Measurements from ENCODE around the gene SGMS1. TPM values are rescaled to one million over a fixed set of nuclear protein-coding genes. Genes with fewer than 3 reads are reported as not detected.
A peak's percentile ranks its signal among the peaks of the same experiment; 100 is the strongest.
"Not testable (repeated sequence)": the region's sequence is repeated elsewhere in the genome, so short reads cannot be mapped to it uniquely, and the experiment has no call there.

Gene SGMS1
- total RNA-seq, 2 experiments from 2014 or later = 17.1 to 19.3 TPM

DNA sequence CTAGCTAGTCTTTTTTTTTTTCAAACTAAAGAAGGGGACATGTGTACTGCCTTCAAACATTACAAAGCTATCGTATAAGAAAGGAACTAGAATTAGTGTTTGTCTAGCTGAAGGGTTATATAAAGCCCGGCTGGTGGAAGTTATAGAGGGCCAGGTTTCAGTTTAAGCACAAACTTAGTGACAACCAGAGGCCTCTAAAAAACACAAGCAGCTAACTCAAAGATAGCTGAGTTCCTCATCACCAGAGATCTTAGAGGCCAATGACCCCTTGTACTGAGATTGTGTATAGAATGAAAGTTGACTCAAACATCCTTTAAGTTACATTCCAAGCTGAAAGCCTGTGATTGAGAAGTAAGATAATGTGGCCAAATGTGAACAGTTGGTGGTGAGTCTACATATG lies 28.1 kb upstream of the SGMS1 start:
- no peak for DNase-seq
- ChIA-PET POLR2A (no interaction called here), CTCF (interaction anchor here (4.4 kb wide), 1 partner anchor 16 kb away, joined by 22 read pairs; no protein-coding TSS in a partner anchor)
- Mint-ChIP-seq H3K36me3 (ENCODE audit: low read depth) (no peaks in the 10 kb centered on the region), H3K9me3 (no peaks in the 10 kb centered on the region), H3K27me3 (no peaks in the 10 kb centered on the region), H3K4me3 (no peak overlapping the region), H3K27ac (no peak overlapping the region), H3K4me1 (peaks cover 16% of the 10 kb centered on the region)

DNA sequence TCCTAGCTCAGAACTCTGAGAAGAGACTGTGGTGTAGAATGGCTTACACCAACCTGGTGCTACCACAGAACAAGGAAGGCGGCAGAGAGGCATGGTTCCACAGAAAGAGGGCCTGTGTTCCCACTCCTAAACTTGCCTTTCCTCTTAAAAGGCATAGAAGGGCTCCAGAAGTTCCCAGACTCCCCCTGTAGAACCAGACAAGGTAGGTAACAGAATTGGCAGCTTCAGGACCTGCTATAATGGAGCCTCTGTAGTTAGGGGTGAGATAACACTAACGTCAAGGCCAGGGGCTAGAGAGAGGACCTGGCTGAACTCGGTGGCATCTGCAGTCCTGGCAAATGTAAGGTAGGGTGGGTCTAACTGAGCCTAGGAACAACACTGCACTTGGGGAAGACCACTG lies 26.7 kb upstream of the SGMS1 start:
- no peaks in the 10 kb centered on the region for H3K9me3 Mint-ChIP-seq
- peaks cover 16% of the 10 kb centered on the region for H3K4me1 Mint-ChIP-seq
- H3K4me3 Mint-ChIP-seq = no peak overlapping the region
- ChIA-PET POLR2A (no interaction called here), CTCF (interaction anchor here (4.4 kb wide), 1 partner anchor 14 kb away, joined by 22 read pairs; no protein-coding TSS in a partner anchor)
- no peaks in the 10 kb centered on the region for H3K36me3 Mint-ChIP-seq (ENCODE audit: low read depth)
- no peaks in the 10 kb centered on the region for H3K27me3 Mint-ChIP-seq
- H3K27ac Mint-ChIP-seq = no peak overlapping the region
- DNase-seq = no peak

DNA sequence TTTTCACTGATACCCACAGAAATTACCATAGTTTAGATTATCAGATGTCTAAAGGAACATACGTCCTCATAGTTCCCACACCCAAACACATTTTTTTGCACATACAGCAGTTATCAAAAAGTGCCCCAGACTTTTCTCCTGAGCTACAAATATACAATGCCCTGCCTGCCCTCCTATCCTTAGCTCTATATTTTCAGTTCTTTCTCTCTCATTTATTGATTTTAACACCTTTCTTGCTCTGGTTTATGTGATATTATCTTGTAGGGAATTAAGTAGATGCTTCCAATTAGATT lies 25.1 kb upstream of the SGMS1 start:
- no peak for DNase-seq

DNA sequence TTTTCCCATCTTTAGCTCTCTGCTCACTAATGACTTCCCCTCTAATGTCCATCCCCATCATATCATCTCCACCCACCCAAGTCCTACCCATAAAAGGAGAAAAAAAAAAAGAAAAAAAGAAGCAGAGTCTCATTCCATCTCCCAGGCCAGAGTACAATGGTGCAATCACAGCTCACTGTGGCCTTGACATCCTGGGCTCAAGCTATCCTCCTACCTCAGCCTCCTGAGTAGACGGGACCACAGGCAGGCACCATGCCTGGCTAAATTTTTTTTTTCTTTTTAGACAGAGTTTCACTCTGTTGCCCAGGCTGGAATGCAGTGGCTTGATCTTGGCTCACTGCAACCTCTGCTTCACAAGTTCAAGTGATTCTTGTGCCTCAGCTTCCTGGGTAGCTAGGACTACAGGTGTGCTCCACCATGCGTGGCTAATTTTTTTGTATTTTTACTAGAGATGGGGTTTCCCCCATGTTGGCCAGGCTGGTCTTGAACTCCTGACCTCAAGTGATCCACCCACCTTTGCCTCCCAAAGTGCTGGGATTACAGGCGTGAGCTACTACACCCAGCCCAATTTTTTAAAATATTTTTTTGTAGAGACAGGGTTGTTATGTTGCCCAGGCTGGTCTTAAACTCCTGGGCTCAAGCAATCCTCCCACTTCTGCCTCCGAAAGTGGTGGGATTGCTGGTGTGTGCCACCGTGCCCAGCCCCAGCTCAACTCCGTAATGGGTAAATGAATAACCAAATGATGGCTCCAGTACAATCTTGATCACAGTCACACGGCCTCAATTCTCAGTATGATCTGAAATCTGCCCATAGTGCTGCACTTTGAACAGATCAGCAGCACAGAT lies 24.6 kb upstream of the SGMS1 start:
- Mint-ChIP-seq H3K27ac (no peak overlapping the region), H3K4me1 (peaks cover 5% of the 10 kb centered on the region), H3K4me3 (no peak overlapping the region), H3K9me3 (no peaks in the 10 kb centered on the region), H3K36me3 (ENCODE audit: low read depth) (no peaks in the 10 kb centered on the region), H3K27me3 (no peaks in the 10 kb centered on the region)
- ChIA-PET POLR2A (no interaction called here), CTCF (interaction anchor here (0.6 to 4.4 kb wide), 4 partner anchors 12 to 230 kb away, joined by 3 to 22 read pairs (median 3); partner anchors contain the start of gene SGMS1)
- DNase-seq = no peak

More for the DNA sequence above, 25.1 kb upstream of the SGMS1 start:
- POLR2A ChIA-PET = no interaction called here
- no peak overlapping the region for H3K27ac Mint-ChIP-seq
- H3K36me3 Mint-ChIP-seq (ENCODE audit: low read depth) = no peaks in the 10 kb centered on the region
- no peak overlapping the region for H3K4me3 Mint-ChIP-seq
- H3K4me1 Mint-ChIP-seq = peaks cover 11% of the 10 kb centered on the region
- no peaks in the 10 kb centered on the region for H3K9me3 Mint-ChIP-seq
- CTCF ChIA-PET = interaction anchor here (0.8 to 4.4 kb wide), 3 partner anchors 11 to 26 kb away, joined by 3 to 22 read pairs (median 3); no protein-coding TSS in a partner anchor
- no peaks in the 10 kb centered on the region for H3K27me3 Mint-ChIP-seq

DNA sequence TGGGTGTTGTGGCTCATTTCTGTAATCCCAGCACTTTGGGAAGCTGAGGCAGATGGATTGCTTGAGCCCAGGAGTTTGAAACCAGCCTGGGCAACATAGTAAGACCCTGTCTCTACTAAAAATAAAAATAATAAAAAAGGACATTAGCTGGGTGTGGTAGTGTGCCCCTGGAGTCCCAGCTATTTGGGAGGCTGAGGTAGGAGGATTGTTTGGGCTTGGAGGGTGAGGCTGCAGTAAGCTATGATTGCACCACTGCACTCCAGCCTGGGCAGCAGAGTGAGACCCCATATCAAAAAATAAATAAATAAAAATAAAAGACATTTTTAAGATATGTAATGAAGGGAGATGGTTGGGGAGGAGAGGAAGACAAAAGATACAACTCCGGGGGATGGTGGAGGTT lies 23.6 kb upstream of the SGMS1 start:
- H3K4me3 Mint-ChIP-seq; H3K9me3 Mint-ChIP-seq; DNase-seq; H3K27ac Mint-ChIP-seq; POLR2A ChIA-PET; H3K4me1 Mint-ChIP-seq; H3K36me3 Mint-ChIP-seq (ENCODE audit: low read depth); H3K27me3 Mint-ChIP-seq: not testable (repeated sequence)
- CTCF ChIA-PET = interaction anchor here (0.7 to 1.3 kb wide), 3 partner anchors 12 to 608 kb away, joined by 3 to 4 read pairs (median 4); no protein-coding TSS in a partner anchor

DNA sequence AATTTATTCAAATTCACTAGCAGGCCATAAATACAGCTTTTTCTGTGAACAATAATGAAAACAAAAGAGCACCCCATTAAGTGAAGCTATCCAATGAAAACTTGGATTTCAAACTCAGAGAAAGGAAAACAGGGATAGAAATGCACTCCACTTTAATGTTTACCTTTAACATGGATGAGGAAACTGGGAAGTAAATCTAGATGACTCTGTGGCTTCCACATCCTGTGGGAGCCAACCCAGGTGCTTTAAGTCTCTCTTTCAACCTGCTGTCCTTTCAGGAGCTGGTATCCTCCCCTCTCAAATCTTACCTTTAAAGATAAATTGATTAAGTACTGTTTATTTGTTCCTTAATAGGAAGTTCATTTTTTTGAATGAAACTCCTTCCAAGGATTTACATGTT lies 21.5 kb upstream of the SGMS1 start:
- peaks cover 3% of the 10 kb centered on the region for H3K4me1 Mint-ChIP-seq
- H3K36me3 Mint-ChIP-seq (ENCODE audit: low read depth) = no peaks in the 10 kb centered on the region
- H3K4me3 Mint-ChIP-seq = no peak overlapping the region
- no peak for DNase-seq
- ChIA-PET CTCF (no interaction called here), POLR2A (no interaction called here)
- no peak overlapping the region for H3K27ac Mint-ChIP-seq
- H3K27me3 Mint-ChIP-seq = no peaks in the 10 kb centered on the region
- no peaks in the 10 kb centered on the region for H3K9me3 Mint-ChIP-seq

DNA sequence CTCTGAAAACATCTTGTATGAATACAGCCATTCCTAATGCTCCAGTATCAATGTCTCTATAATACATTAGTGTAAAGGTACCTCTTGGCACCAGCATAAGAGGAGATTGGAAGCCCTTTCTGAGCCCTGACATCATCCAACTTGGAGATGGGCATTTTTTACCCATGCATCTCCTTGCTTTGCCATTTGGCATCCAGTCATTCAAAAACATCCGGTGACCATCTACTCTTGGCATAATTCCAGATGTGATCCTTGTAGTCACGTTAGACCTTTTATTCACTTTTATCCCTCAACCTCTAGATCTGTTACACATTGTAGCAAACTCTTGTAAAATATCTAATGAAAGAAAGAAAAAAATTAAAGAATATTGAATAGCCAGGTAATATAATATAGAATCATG lies 17.9 kb upstream of the SGMS1 start:
- CTCF ChIA-PET = interaction anchor here (1.3 kb wide), 1 partner anchor 20 kb away, joined by 3 read pairs; no protein-coding TSS in a partner anchor

DNA sequence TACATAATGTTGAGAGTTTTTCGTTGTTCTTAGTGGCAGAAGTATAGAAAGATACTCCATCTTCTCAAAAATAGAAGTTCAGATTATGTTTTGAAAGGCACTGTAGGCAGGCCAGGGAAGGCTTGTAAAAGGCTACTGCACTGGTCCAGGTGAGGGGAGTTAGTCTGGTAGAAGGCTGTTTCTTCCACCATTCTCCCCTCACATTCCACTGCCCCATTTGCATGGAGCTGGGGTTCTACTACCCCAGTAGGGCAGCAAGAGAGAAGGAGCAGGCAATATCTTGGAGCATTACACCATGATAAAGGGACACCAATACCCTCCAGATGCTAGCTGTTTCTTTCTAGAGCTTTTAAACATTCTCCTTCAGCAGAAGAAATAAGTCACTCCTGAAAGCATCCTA lies 16.5 kb upstream of the SGMS1 start:
- H3K27me3 Mint-ChIP-seq = peaks cover 16% of the 10 kb centered on the region

More for the DNA sequence above, 17.9 kb upstream of the SGMS1 start:
- Mint-ChIP-seq H3K27me3 (peaks cover 12% of the 10 kb centered on the region), H3K4me1 (peaks cover 17% of the 10 kb centered on the region), H3K36me3 (ENCODE audit: low read depth) (peaks cover 1% of the 10 kb centered on the region), H3K27ac (no peak overlapping the region), H3K4me3 (no peak overlapping the region), H3K9me3 (no peaks in the 10 kb centered on the region)
- no peak for DNase-seq
- POLR2A ChIA-PET = no interaction called here

DNA sequence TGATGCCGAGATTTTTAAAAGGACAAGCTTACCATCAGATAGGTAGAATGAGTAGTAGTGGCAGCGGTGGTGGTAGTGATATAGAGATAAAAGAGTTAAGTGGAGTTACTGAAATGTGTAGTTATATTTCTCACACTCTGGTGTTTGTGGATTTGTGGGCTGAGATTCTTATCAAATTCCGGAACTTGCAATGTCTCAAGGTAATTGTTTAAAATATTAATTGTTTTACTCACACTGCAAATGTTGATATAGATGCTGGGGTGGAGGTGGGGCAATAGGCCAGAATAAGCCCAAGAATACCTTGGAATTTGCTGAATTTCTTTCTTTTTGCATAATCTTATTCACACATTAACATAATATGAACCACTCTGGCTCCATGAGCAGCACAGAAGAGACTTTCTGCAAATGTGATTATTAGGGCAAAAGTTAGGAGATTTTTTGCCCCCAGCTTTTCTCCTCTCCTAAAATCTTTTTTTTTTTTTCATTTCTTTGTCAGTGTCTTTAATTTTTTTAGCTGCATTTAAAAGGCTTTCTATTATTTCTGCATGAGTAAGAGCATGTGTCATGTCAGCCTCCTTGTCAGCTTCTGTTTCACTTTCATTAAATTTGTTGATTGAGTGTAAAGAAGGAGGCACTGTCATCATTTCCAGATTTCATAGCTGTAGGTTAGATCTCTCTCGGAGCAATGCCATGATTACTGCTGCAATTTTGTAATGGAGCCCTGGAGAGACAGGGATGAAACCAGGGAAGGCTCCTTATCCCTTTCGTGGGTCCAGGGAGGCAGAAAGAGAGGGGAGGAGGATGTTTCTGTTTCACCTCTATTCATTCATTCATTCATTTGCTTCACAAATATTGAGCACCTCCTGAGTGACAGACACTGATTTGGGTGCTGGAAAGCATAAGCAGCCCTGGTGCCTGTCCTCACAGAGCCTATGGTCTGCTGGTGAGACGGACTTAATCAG lies 13.1 kb upstream of the SGMS1 start:
- ChIA-PET CTCF (interaction anchor here (0.6 to 3.8 kb wide), 7 partner anchors 12 to 24 kb away, joined by 3 to 22 read pairs (median 10); no protein-coding TSS in a partner anchor), POLR2A (interaction anchor here (1.1 kb wide), 1 partner anchor 23 kb away, joined by 8 read pairs; no protein-coding TSS in a partner anchor)
- no peaks in the 10 kb centered on the region for H3K9me3 Mint-ChIP-seq
- peak overlapping the region; percentile 56 for H3K4me3 Mint-ChIP-seq
- H3K27me3 Mint-ChIP-seq = peaks cover 31% of the 10 kb centered on the region
- H3K27ac Mint-ChIP-seq = peak overlapping the region; percentile 85
- DNase-seq = peak; percentile 60
- H3K4me1 Mint-ChIP-seq = peaks cover 43% of the 10 kb centered on the region
- H3K36me3 Mint-ChIP-seq (ENCODE audit: low read depth) = peaks cover 3% of the 10 kb centered on the region

More for the DNA sequence above, 16.5 kb upstream of the SGMS1 start:
- H3K4me3 Mint-ChIP-seq = no peak overlapping the region
- DNase-seq = no peak
- H3K4me1 Mint-ChIP-seq = peaks cover 31% of the 10 kb centered on the region
- ChIA-PET POLR2A (no interaction called here), CTCF (interaction anchor here (1.3 to 2.2 kb wide), 3 partner anchors 13 to 18 kb away, joined by 3 to 6 read pairs (median 4); partner anchors contain the start of gene SGMS1)
- peaks cover 1% of the 10 kb centered on the region for H3K36me3 Mint-ChIP-seq (ENCODE audit: low read depth)
- H3K9me3 Mint-ChIP-seq = no peaks in the 10 kb centered on the region
- no peak overlapping the region for H3K27ac Mint-ChIP-seq

DNA sequence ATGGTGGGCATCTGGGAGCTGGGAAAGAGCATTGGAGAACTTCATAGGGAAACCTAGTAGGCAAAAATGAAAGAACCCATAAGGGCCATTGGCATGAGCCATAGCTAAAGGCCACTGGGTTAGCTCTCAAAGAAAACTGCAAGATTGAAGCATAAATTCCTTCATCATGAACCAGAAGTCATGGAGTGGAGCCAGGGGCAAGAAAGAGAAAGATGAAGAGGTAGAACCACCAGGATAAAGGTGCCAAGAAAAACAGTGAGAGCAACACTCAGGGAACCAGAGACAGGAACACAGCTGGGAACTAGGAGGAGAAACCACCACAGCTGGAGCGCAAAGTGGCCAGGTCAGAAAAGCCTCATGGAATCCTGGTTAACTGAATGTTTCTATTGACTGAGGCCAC lies 11.5 kb upstream of the SGMS1 start:
- no peak overlapping the region for H3K27ac Mint-ChIP-seq
- H3K9me3 Mint-ChIP-seq = no peaks in the 10 kb centered on the region
- DNase-seq = no peak
- H3K4me1 Mint-ChIP-seq = peaks cover 43% of the 10 kb centered on the region
- H3K4me3 Mint-ChIP-seq = no peak overlapping the region
- POLR2A ChIA-PET = no interaction called here
- H3K27me3 Mint-ChIP-seq = peaks cover 31% of the 10 kb centered on the region
- CTCF ChIA-PET = interaction anchor here (0.7 to 3.8 kb wide), 5 partner anchors 8 to 24 kb away, joined by 3 to 22 read pairs (median 11); no protein-coding TSS in a partner anchor
- peaks cover 3% of the 10 kb centered on the region for H3K36me3 Mint-ChIP-seq (ENCODE audit: low read depth)

DNA sequence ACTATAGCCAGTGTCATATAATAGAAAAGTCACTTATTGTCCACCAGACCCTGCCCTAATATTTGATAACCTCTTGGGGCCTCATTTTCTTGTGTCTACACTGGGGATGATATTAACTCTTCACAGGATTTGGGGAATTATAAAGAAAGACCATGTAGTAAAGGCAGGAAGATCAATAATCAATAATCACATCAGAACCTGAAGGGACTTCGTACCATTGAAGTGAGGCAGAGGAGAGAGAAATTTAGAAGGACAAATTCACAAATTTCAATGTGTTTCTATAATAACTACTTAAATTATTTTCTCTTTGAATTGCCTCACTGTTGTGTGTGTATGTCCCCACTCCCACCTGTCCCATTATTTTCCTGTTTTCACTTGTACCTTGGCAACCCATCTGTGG lies 10.7 kb upstream of the SGMS1 start:
- H3K27ac Mint-ChIP-seq = peak overlapping the region; percentile 32
- H3K4me3 Mint-ChIP-seq = no peak overlapping the region
- no peak for DNase-seq
- no peaks in the 10 kb centered on the region for H3K9me3 Mint-ChIP-seq
- ChIA-PET POLR2A (no interaction called here), CTCF (interaction anchor here (0.7 to 3.8 kb wide), 3 partner anchors 8 to 16 kb away, joined by 3 to 22 read pairs (median 13); no protein-coding TSS in a partner anchor)
- peaks cover 24% of the 10 kb centered on the region for H3K27me3 Mint-ChIP-seq
- H3K36me3 Mint-ChIP-seq (ENCODE audit: low read depth) = peaks cover 2% of the 10 kb centered on the region
- peaks cover 50% of the 10 kb centered on the region for H3K4me1 Mint-ChIP-seq

DNA sequence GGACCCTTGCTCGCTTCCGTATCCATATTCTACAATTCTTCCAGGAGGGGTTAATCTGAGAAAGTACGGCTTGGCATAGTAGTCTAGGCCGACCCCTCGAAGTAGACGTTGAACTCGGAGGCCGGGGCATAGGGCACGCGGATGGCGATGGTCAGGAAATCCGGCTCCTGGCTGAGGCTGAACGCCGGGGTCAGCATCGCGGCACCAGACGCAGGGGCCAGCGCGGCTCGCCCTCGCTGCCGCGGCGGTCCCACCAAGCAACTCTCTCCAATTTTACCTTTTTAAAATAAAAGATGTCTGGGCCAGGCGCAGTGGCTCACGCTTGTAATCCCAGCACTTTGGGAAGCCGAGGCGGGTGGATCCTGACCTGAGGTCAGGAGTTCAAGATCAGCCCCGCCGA lies 7.3 kb upstream of the SGMS1 start:
- H3K27ac Mint-ChIP-seq = no peak overlapping the region
- CTCF ChIA-PET = interaction anchor here (0.6 kb wide), 1 partner anchor 223 kb away, joined by 3 read pairs; no protein-coding TSS in a partner anchor
- H3K27me3 Mint-ChIP-seq = peaks cover 25% of the 10 kb centered on the region
- DNase-seq = no peak
- POLR2A ChIA-PET = no interaction called here
- H3K4me3 Mint-ChIP-seq = no peak overlapping the region
- H3K4me1 Mint-ChIP-seq = peaks cover 36% of the 10 kb centered on the region
- peaks cover 8% of the 10 kb centered on the region for H3K36me3 Mint-ChIP-seq (ENCODE audit: low read depth)
- no peaks in the 10 kb centered on the region for H3K9me3 Mint-ChIP-seq
